GM23338 (cell line): ENCODE results near the gene ESPN. TPM values are rescaled to one million over a fixed set of nuclear protein-coding genes. Genes with fewer than 3 reads are reported as not detected.
A peak's percentile ranks its signal among the peaks of the same experiment; 100 is the strongest.

Source experiments
- ATAC-seq: fragments of 200-7000 bp; cut with Tn5 transposase; 3 replicates; pipeline ENCODE4 v1.9.1; 2020
- DNase-seq: peaks from one replicate; pipeline ENCODE4 v3.0.0-alpha.2; 2015; ENCODE audit warnings: low spot score
- H2AFZ ChIP-seq: fragments of 200-600 bp; sonication (generic); 2 replicates; pipeline ENCODE4 v1.8.0; 2016; ENCODE audit warnings: antibody characterized with exemption, mild to moderate bottlenecking, moderate library complexity
- H3F3A ChIP-seq: fragments of 200-600 bp; sonication (generic); replicated peaks from 2 replicates; pipeline ENCODE4 v1.8.0; 2017; ENCODE audit warnings: antibody characterized with exemption, mixed run types, low read depth
- H3K27ac ChIP-seq: fragments of 200-600 bp; sonication (generic); 2 replicates; pipeline ENCODE4 v1.6.1; 2016; ENCODE audit warnings: low read depth
- H3K27me3 ChIP-seq: fragments of 200-600 bp; sonication (generic); 2 replicates; pipeline ENCODE4 v1.8.0; 2016; ENCODE audit warnings: mild to moderate bottlenecking, mixed run types, moderate library complexity; ENCODE audit not compliant: insufficient read depth
- H3K36me3 ChIP-seq: fragments of 200-600 bp; sonication (generic); 2 replicates; pipeline ENCODE4 v1.8.0; 2016; ENCODE audit warnings: mild to moderate bottlenecking; ENCODE audit not compliant: insufficient read depth
- H3K4me1 ChIP-seq: fragments of 200-600 bp; sonication (generic); 2 replicates; pipeline ENCODE4 v1.8.0; 2016; ENCODE audit warnings: mild to moderate bottlenecking, moderate library complexity; ENCODE audit not compliant: insufficient read depth
- H3K4me2 ChIP-seq: fragments of 200-600 bp; sonication (generic); 2 replicates; pipeline ENCODE4 v1.7.1; 2017; ENCODE audit warnings: mixed run types
- H3K4me3 ChIP-seq: fragments of 200-600 bp; sonication (generic); 2 replicates; pipeline ENCODE4 v1.6.1; 2016; ENCODE audit warnings: mixed run types
- H3K79me2 ChIP-seq: fragments of 200-600 bp; sonication (generic); replicated peaks from 2 replicates; pipeline ENCODE4 v1.8.0; 2017; ENCODE audit warnings: mild to moderate bottlenecking; ENCODE audit not compliant: insufficient read depth
- H3K9me2 ChIP-seq: fragments of 200-600 bp; sonication (generic); 2 replicates; pipeline ENCODE4 v1.8.0; 2017; ENCODE audit not compliant: insufficient read depth
- H4K20me1 ChIP-seq: fragments of 200-600 bp; sonication (generic); replicated peaks from 2 replicates; pipeline ENCODE4 v1.8.0; 2017; ENCODE audit warnings: mild to moderate bottlenecking; ENCODE audit not compliant: insufficient read depth
- H3K27ac Mint-ChIP-seq: 2 replicates; pipeline ENCODE4 v1.8.0; 2020; ENCODE audit warnings: inconsistent platforms, mild to moderate bottlenecking, moderate library complexity, mixed read lengths
- H3K27me3 Mint-ChIP-seq: 3 replicates; pipeline ENCODE4 v1.8.0; 2022; ENCODE audit warnings: low read depth, mild to moderate bottlenecking, moderate library complexity, mixed read lengths, inconsistent platforms; ENCODE audit not compliant: insufficient read depth, poor library complexity
- H3K36me3 Mint-ChIP-seq: 3 replicates; pipeline ENCODE4 v1.8.0; 2021; ENCODE audit warnings: low read depth, mild to moderate bottlenecking, inconsistent platforms, moderate library complexity, mixed read lengths
- H3K4me1 Mint-ChIP-seq: 3 replicates; pipeline ENCODE4 v1.8.0; 2020; ENCODE audit warnings: mild to moderate bottlenecking, inconsistent platforms, mixed read lengths
- H3K4me3 Mint-ChIP-seq: 3 replicates; pipeline ENCODE4 v1.8.0; 2021; ENCODE audit warnings: moderate library complexity, mild to moderate bottlenecking, inconsistent platforms, mixed read lengths
- H3K9me3 Mint-ChIP-seq: 3 replicates; pipeline ENCODE4 v1.8.0; 2020; ENCODE audit warnings: moderate library complexity, mild to moderate bottlenecking, inconsistent platforms, mixed read lengths
- CREB1 ChIP-seq: fragments of 250-450 bp; sonication (Bioruptor Pico); IDR thresholded peaks from 2 replicates; pipeline ENCODE4 v1.5.0; 2020; ENCODE audit warnings: low read depth, mild to moderate bottlenecking, moderate library complexity
- ETS1 ChIP-seq: IDR thresholded peaks from 2 replicates; pipeline ENCODE4 v1.6.1; 2016; ENCODE audit warnings: antibody characterized with exemption
- EZH2 ChIP-seq: fragments of 200-600 bp; sonication (generic); IDR thresholded peaks from one replicate; pipeline ENCODE4 v1.8.0; 2017; ENCODE audit warnings: antibody characterized with exemption, mild to moderate bottlenecking, low read depth; ENCODE audit not compliant: unreplicated experiment
- EZH2phosphoT487 ChIP-seq: fragments of 200-600 bp; sonication (generic); IDR thresholded peaks from one replicate; pipeline ENCODE4 v1.8.1; 2018; ENCODE audit warnings: antibody characterized with exemption; ENCODE audit not compliant: unreplicated experiment
- JUNB ChIP-seq: IDR thresholded peaks from one replicate; pipeline ENCODE4 v1.6.1; 2016; ENCODE audit warnings: antibody characterized with exemption; ENCODE audit not compliant: unreplicated experiment
- POLR2AphosphoS5 ChIP-seq: IDR thresholded peaks from 2 replicates; pipeline ENCODE4 v1.6.1; 2016; ENCODE audit warnings: antibody characterized with exemption, low read depth
- REST ChIP-seq: IDR thresholded peaks from one replicate; pipeline ENCODE4 v1.6.1; 2018; ENCODE audit warnings: antibody characterized with exemption; ENCODE audit not compliant: unreplicated experiment
- STAT1 ChIP-seq: IDR thresholded peaks from one replicate; pipeline ENCODE4 v1.6.1; 2016; ENCODE audit warnings: antibody characterized with exemption; ENCODE audit not compliant: unreplicated experiment
- ZNF114 ChIP-seq: fragments of 250-450 bp; sonication (Bioruptor Pico); IDR thresholded peaks from 2 replicates; pipeline ENCODE4 v1.5.0; 2020; ENCODE audit warnings: mild to moderate bottlenecking, moderate library complexity
- ZNF331 ChIP-seq: fragments of 250-450 bp; sonication (Bioruptor Pico); IDR thresholded peaks from 2 replicates; pipeline ENCODE4 v1.5.0; 2020; ENCODE audit warnings: low read depth, mild to moderate bottlenecking, moderate library complexity
- polyA plus RNA-seq: library from polyadenylated mRNA; unstranded; fragments of >200 nt; fragmentation: Nextera tagmentation; extraction: Ambion mirVana; gene quantifications from 2 replicates; pipeline ENCODE4 v1.2.1, GENCODE V29; 2016
- total RNA-seq: library from RNA; depleted of rRNA; stranded (reverse); fragments of >200 nt; shearing (Covaris generic); gene quantifications from 2 replicates; pipeline ENCODE4 v1.2.3, GENCODE V29; 2014

The ESPN gene
- total and polyA plus RNA-seq, 2 experiments from 2014 or later: 12.2 to 13.6 TPM

- H3K4me1 Mint-ChIP-seq: peaks cover 29% of the 10 kb centered on the region
- H2AFZ ChIP-seq: no peak overlapping the region
- H3F3A ChIP-seq: peaks cover 14% of the 10 kb centered on the region; the same call in 1 of the 2 replicates
- peaks cover 19% of the 10 kb centered on the region for H3K27me3 Mint-ChIP-seq
- H3K4me1 ChIP-seq: peaks cover 12% of the 10 kb centered on the region
- no peaks in the 10 kb centered on the region for H3K9me2 ChIP-seq
- no peak overlapping the region for H3K4me2 ChIP-seq
- DNase-seq (no peak), ATAC-seq (no peak)
- H4K20me1 ChIP-seq: no peaks in the 10 kb centered on the region
- H3K27me3 ChIP-seq: peaks cover 6% of the 10 kb centered on the region; the same call in 1 of the 2 replicates
- H3K9me3 Mint-ChIP-seq: no peaks in the 10 kb centered on the region; the same call in 2 of the 3 replicates
- H3K27ac ChIP-seq: no peak overlapping the region
- no peaks in the 10 kb centered on the region for H3K36me3 ChIP-seq
- H3K4me3 ChIP-seq: no peak overlapping the region
- no peaks in the 10 kb centered on the region for H3K79me2 ChIP-seq
- peaks cover 12% of the 10 kb centered on the region for H3K36me3 Mint-ChIP-seq
- peak; percentile 11; the same call in 1 of the 2 replicates for TF ChIP-seq POLR2AphosphoS5
- TF ChIP-seq EZH2: no peak
- no peak for TF ChIP-seq ZNF331 (CRISPR knock-in tag)
- no peak overlapping the region for H3K27ac Mint-ChIP-seq
- H3K4me3 Mint-ChIP-seq: no peak overlapping the region
Measured at GRCh38 chr1:6461538-6462411, 37.2 kb downstream of the ESPN start.

- Mint-ChIP-seq H3K4me1 (peaks cover 21% of the 10 kb centered on the region), H3K4me3 (no peak overlapping the region)
- ATAC-seq: no peak
- TF ChIP-seq POLR2AphosphoS5: no peak
- TF ChIP-seq STAT1: no peak
- TF ChIP-seq EZH2phosphoT487: no peak
- TF ChIP-seq ZNF114: no peak
- TF ChIP-seq ETS1: no peak
- TF ChIP-seq REST: no peak
- no peak for TF ChIP-seq CREB1 (CRISPR knock-in tag)
- TF ChIP-seq JUNB: no peak
Measured at GRCh38 chr1:6462412-6463119, 38.0 kb downstream of the ESPN start.

More at GRCh38 chr1:6462412-6463119, 38.0 kb downstream of the ESPN start:
- no peak overlapping the region for H3K4me2 ChIP-seq
- H3K9me2 ChIP-seq: no peaks in the 10 kb centered on the region
- no peak overlapping the region for H3K27ac Mint-ChIP-seq
- H3K36me3 Mint-ChIP-seq: peaks cover 15% of the 10 kb centered on the region
- H2AFZ ChIP-seq: no peak overlapping the region
- no peaks in the 10 kb centered on the region for H3K36me3 ChIP-seq
- peaks cover 14% of the 10 kb centered on the region for H3K27me3 Mint-ChIP-seq
- no peak overlapping the region for H3K27ac ChIP-seq
- H3K4me1 ChIP-seq: peaks cover 12% of the 10 kb centered on the region
- no peaks in the 10 kb centered on the region for H3K79me2 ChIP-seq
- H3F3A ChIP-seq: peaks cover 14% of the 10 kb centered on the region; the same call in 1 of the 2 replicates
- no peaks in the 10 kb centered on the region for H4K20me1 ChIP-seq
- H3K27me3 ChIP-seq: peaks cover 5% of the 10 kb centered on the region; the same call in 1 of the 2 replicates
- H3K4me3 ChIP-seq: no peak overlapping the region
- H3K9me3 Mint-ChIP-seq: no peaks in the 10 kb centered on the region; the same call in 2 of the 3 replicates
- DNase-seq: no peak
